OCI-LY3 (cell line): ENCODE measurements around the gene CACNG1.
A peak's percentile ranks its signal among the peaks of the same experiment; 100 is the strongest.

Source experiments
- H2AFZ ChIP-seq: fragments of 200-600, 300-600 bp; shearing (Covaris generic); 2 replicates; pipeline ENCODE4 v1.6.0; 2014; ENCODE audit warnings: antibody characterized with exemption, low read depth, low read length
- H3K27ac ChIP-seq: fragments of 200-600, 300-600 bp; sonication (generic); 2 replicates; pipeline ENCODE4 v1.5.1; 2014; ENCODE audit warnings: mild to moderate bottlenecking, low read length, moderate library complexity, mixed read lengths
- H3K27me3 ChIP-seq: fragments of 200-600, 300-600 bp; sonication (generic); 2 replicates; pipeline ENCODE4 v1.6.1; 2014; ENCODE audit warnings: low read depth, low read length, mixed read lengths
- H3K36me3 ChIP-seq: fragments of 200-600, 300-600 bp; sonication (generic); replicated peaks from 2 replicates; pipeline ENCODE3; 2014; ENCODE audit warnings: low read depth, low read length, mixed read lengths
- H3K4me1 ChIP-seq: fragments of 300-600, 200-600 bp; sonication (generic); 2 replicates; pipeline ENCODE4 v1.6.1; 2014; ENCODE audit warnings: low read length, mixed read lengths
- H3K4me2 ChIP-seq: fragments of 200-600, 300-600 bp; sonication (generic); 2 replicates; pipeline ENCODE4 v1.6.1; 2014; ENCODE audit warnings: low read length, mixed read lengths
- H3K4me3 ChIP-seq: fragments of 300-600, 200-600 bp; sonication (generic); 2 replicates; pipeline ENCODE4 v1.5.1; 2014; ENCODE audit warnings: antibody characterized with exemption, mild to moderate bottlenecking, low read length, moderate library complexity
- H3K79me2 ChIP-seq: fragments of 300-600, 200-600 bp; shearing (Covaris generic); 2 replicates; pipeline ENCODE4 v1.6.1; 2014; ENCODE audit warnings: mild to moderate bottlenecking, low read length, mixed read lengths
- H3K9ac ChIP-seq: fragments of 300-600, 200-600 bp; shearing (Covaris generic); 2 replicates; pipeline ENCODE4 v1.6.0; 2014; ENCODE audit warnings: mild to moderate bottlenecking, low read length, moderate library complexity
- H3K9me3 ChIP-seq: fragments of 200-600, 300-600 bp; shearing (Covaris generic); 2 replicates; pipeline ENCODE4 v1.6.1; 2014; ENCODE audit warnings: low read length, mixed read lengths; ENCODE audit not compliant: insufficient read depth
- H4K20me1 ChIP-seq: fragments of 200-600, 300-600 bp; sonication (generic); 2 replicates; pipeline ENCODE4 v1.6.1; 2016; ENCODE audit warnings: low read length, mixed read lengths; ENCODE audit not compliant: insufficient read depth
- CTCF ChIP-seq: fragments of 200-600, 300-600 bp; sonication (generic); IDR thresholded peaks from 2 replicates; pipeline ENCODE4 v1.5.1; 2014; ENCODE audit warnings: antibody characterized with exemption, low read length, low read depth
- EZH2phosphoT487 ChIP-seq: fragments of 200-600 bp; shearing (Covaris generic); IDR thresholded peaks from 2 replicates; pipeline ENCODE4 v1.6.1; 2018; ENCODE audit warnings: antibody characterized with exemption, mixed run types, low read depth

CACNG1 gene

GRCh38 chr17:67041941-67042899 lies 2.1 kb upstream of the CACNG1 start:
- no peaks in the 10 kb centered on the region for H3K27me3 ChIP-seq
- H3K9ac ChIP-seq = no peak overlapping the region
- H3K27ac ChIP-seq = no peak overlapping the region
- no peaks in the 10 kb centered on the region for H4K20me1 ChIP-seq
- no peaks in the 10 kb centered on the region for H3K79me2 ChIP-seq
- H2AFZ ChIP-seq = peak overlapping the region; percentile 25; the same call in 1 of the 2 replicates
- no peaks in the 10 kb centered on the region for H3K9me3 ChIP-seq
- peaks cover 13% of the 10 kb centered on the region for H3K4me1 ChIP-seq
- TF ChIP-seq CTCF (no peak), EZH2phosphoT487 (no peak)
- H3K4me2 ChIP-seq = peak overlapping the region; percentile 9; the same call in 1 of the 2 replicates
- H3K4me3 ChIP-seq = no peak overlapping the region
- no peaks in the 10 kb centered on the region for H3K36me3 ChIP-seq

- Histone ChIP-seq H3K27me3 (no peaks in the 10 kb centered on the region), H3K79me2 (no peaks in the 10 kb centered on the region), H3K36me3 (no peaks in the 10 kb centered on the region), H4K20me1 (no peaks in the 10 kb centered on the region), H3K4me1 (peaks cover 13% of the 10 kb centered on the region), H3K27ac (no peak overlapping the region), H3K4me2 (no peak overlapping the region), H3K4me3 (no peak overlapping the region), H3K9ac (no peak overlapping the region), H3K9me3 (0 out of 2 replicates have a peak, but pooled peaks cover 5% of the 10 kb centered on the region), H2AFZ (no peak overlapping the region)
- TF ChIP-seq EZH2phosphoT487 = no peak
- TF ChIP-seq CTCF = no peak
These were observed 1.1 kb upstream of the CACNG1 start for GRCh38 chr17:67043283-67043682.

GRCh38 chr17:67044940-67045339 lies 586 bp downstream of the CACNG1 start:
- Histone ChIP-seq H3K79me2 (no peaks in the 10 kb centered on the region), H3K4me3 (no peak overlapping the region), H3K4me2 (no peak overlapping the region), H3K27ac (no peak overlapping the region), H3K36me3 (no peaks in the 10 kb centered on the region), H3K9ac (no peak overlapping the region), H2AFZ (no peak overlapping the region), H4K20me1 (no peaks in the 10 kb centered on the region), H3K27me3 (no peaks in the 10 kb centered on the region), H3K9me3 (peaks cover 16% of the 10 kb centered on the region; the same call in 1 of the 2 replicates), H3K4me1 (peaks cover 13% of the 10 kb centered on the region)
- TF ChIP-seq CTCF (no peak), EZH2phosphoT487 (no peak)

GRCh38 chr17:67046398-67046797 lies 2.0 kb downstream of the CACNG1 start:
- Histone ChIP-seq H3K27ac (no peak overlapping the region), H3K4me1 (peaks cover 13% of the 10 kb centered on the region), H2AFZ (no peak overlapping the region), H3K9me3 (peaks cover 16% of the 10 kb centered on the region; the same call in 1 of the 2 replicates), H3K4me2 (no peak overlapping the region), H3K36me3 (no peaks in the 10 kb centered on the region), H3K4me3 (no peak overlapping the region), H3K27me3 (no peaks in the 10 kb centered on the region), H3K9ac (no peak overlapping the region), H3K79me2 (no peaks in the 10 kb centered on the region), H4K20me1 (no peaks in the 10 kb centered on the region)
- TF ChIP-seq CTCF = no peak
